K562 (cell line): ENCODE data around the gene ELOB. TPM values are rescaled to one million over a fixed set of nuclear protein-coding genes. Genes with fewer than 3 reads are reported as not detected.

ENCODE experiments used
- BHLHE40 ChIP-seq: IDR thresholded peaks from 2 replicates; pipeline ENCODE4 v1.6.1; 2011; ENCODE audit warnings: low read length, improper control_type of control experiment
- EP400 ChIP-seq: fragments of 450-650 bp; IDR thresholded peaks from 2 replicates; pipeline ENCODE4 v1.6.1; 2017; ENCODE audit warnings: antibody characterized with exemption, mild to moderate bottlenecking, moderate library complexity
- ETV1 ChIP-seq: fragments of 450-650 bp; conservative IDR thresholded peaks from 2 replicates; pipeline ENCODE4 v1.6.1; 2016; ENCODE audit warnings: missing genetic modification characterization, control low read depth, low read depth, missing compliant biosample characterization
- NCOR1 ChIP-seq: fragments of 450-650 bp; IDR thresholded peaks from 2 replicates; pipeline ENCODE4 v1.6.1; 2016; ENCODE audit warnings: mild to moderate bottlenecking, moderate library complexity
- RFX7 ChIP-seq: fragments of 250-450 bp; sonication (Bioruptor Pico); IDR thresholded peaks from 2 replicates; pipeline ENCODE4 v1.5.1; 2021; ENCODE audit warnings: mild to moderate bottlenecking
- TARDBP ChIP-seq: fragments of 450-650 bp; IDR thresholded peaks from 2 replicates; pipeline ENCODE4 v1.6.1; 2016
- ZNF766 ChIP-seq: fragments of 200-800 bp; sonication (Bioruptor generic); conservative IDR thresholded peaks from 2 replicates; pipeline ENCODE4 v1.6.1; 2016; ENCODE audit warnings: missing genetic modification characterization, missing compliant biosample characterization
- ZNF79 ChIP-seq: fragments of 250-450 bp; sonication (Bioruptor Pico); IDR thresholded peaks from 2 replicates; pipeline ENCODE4 v1.4.0; 2020; ENCODE audit warnings: low read depth, mild to moderate bottlenecking, moderate library complexity
- polyA plus RNA-seq, 8 experiments: library from polyadenylated mRNA; depleted of rRNA in 4 of 8; stranded (reverse) in 5 of 8; unstranded in 3 of 8; fragments of >200 nt; fragmentation: Nextera tagmentation in 2 of 8; fragmentation: Illumina TruSeq in 1 of 8; extraction: Ambion mirVana in 2 of 8; extraction: Trizol in 1 of 8; gene quantifications; 2 replicates each; pipeline versions ENCODE4 v1.2.1 to v1.2.3, GENCODE V29; 2011 to 2014; ENCODE audit warnings: inconsistent platforms in 1 of 8, missing spikeins in 1 of 8
- total RNA-seq, 7 experiments: library from RNA; depleted of rRNA in 6 of 7; stranded (reverse); fragments of >200 nt in 6 of 7; fragmentation: Illumina TruSeq in 2 of 7; extraction: Trizol in 2 of 7; gene quantifications; 2 replicates each; pipeline versions ENCODE4 v1.2.1 to v1.2.3, GENCODE V29; 2011 to 2021; ENCODE audit warnings: low replicate concordance in 1 of 7
- TF ChIP-seq, protein P1 (sequence below): fragments of 150-350 bp; IDR thresholded peaks from 2 replicates; pipeline ENCODE4 v1.6.1; 2014; ENCODE audit warnings: low read depth, mild to moderate bottlenecking, low read length, borderline replicate concordance
- TF ChIP-seq, protein P2 (sequence below): sonication (generic); formaldehyde crosslinking; IDR thresholded peaks from 2 replicates; pipeline ENCODE4 v1.9.0; 2022; ENCODE audit warnings: mild to moderate bottlenecking, missing genetic modification reagents
- TF ChIP-seq, protein P3 (sequence below): fragments of 150-350 bp; conservative IDR thresholded peaks from 2 replicates; pipeline ENCODE4 v1.6.1; 2014; ENCODE audit warnings: low read length
- TF ChIP-seq, protein P4 (sequence below), 2 experiments: fragments of 450-650 bp in 1 of 2; IDR thresholded peaks; 2 replicates each; pipeline ENCODE4 v1.6.1; 2011 to 2017; ENCODE audit warnings: low read depth in 2 of 2, antibody characterized with exemption in 1 of 2, borderline replicate concordance in 1 of 2, low read length in 1 of 2, mild to moderate bottlenecking in 1 of 2, mixed read lengths in 1 of 2; ENCODE audit not compliant: control insufficient read depth in 1 of 2
- TF ChIP-seq, protein P5 (sequence below): fragments of 250-450 bp; sonication (Bioruptor Pico); IDR thresholded peaks from 2 replicates; pipeline ENCODE4 v1.4.0; 2020; ENCODE audit warnings: borderline replicate concordance

The ELOB gene
- total and polyA plus RNA-seq, 9 of the 15 experiments (the other 6 are each of a cell fraction or from before 2014, with no cell fraction given): 63.2 to 791 (median 237) TPM

DNA sequence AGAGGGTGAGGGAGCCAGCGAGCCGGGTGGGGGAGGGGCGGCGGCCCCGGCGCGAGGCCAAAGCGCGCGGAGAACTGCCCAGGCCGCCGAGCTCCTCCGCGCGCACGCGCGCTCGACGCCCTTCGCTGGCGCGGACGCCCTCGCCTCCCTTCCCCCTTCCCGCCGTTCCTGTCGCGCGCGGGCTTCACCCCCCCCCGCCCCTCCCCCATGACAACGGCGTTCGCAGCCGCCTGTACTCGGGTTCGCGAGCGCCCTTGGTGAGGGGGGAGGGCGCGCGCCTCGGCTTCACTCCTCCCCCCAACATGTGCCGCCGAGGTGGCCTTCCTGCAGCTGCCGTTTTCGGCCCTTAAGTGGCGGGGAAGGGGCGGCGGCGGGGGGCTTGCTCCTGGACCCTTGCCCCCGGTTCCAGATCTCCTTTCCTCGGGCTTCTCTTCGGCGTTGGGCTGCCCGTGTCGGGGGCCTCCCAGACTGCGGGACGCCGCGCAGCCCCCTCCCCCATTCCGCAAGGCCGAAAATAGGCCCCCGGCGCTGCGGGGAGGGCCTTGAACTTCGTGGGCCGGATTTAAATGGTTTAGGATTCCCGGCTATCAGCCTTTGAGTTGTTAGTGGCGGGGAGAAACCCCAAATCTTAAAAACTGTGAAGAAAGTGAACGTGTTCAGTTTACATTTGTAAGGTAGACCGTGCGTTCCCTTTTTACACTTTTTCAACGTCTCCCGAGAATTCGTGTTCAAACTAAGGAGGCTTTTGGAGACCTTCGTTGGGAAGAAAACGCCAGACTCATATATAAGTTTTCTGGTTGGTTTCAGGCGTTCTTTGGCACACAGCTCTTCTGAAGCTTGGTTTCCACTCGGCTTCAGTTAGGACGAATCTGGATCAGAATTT lies 24.0 kb downstream of the ELOB start (continued):
- TF ChIP-seq, protein P1, sequence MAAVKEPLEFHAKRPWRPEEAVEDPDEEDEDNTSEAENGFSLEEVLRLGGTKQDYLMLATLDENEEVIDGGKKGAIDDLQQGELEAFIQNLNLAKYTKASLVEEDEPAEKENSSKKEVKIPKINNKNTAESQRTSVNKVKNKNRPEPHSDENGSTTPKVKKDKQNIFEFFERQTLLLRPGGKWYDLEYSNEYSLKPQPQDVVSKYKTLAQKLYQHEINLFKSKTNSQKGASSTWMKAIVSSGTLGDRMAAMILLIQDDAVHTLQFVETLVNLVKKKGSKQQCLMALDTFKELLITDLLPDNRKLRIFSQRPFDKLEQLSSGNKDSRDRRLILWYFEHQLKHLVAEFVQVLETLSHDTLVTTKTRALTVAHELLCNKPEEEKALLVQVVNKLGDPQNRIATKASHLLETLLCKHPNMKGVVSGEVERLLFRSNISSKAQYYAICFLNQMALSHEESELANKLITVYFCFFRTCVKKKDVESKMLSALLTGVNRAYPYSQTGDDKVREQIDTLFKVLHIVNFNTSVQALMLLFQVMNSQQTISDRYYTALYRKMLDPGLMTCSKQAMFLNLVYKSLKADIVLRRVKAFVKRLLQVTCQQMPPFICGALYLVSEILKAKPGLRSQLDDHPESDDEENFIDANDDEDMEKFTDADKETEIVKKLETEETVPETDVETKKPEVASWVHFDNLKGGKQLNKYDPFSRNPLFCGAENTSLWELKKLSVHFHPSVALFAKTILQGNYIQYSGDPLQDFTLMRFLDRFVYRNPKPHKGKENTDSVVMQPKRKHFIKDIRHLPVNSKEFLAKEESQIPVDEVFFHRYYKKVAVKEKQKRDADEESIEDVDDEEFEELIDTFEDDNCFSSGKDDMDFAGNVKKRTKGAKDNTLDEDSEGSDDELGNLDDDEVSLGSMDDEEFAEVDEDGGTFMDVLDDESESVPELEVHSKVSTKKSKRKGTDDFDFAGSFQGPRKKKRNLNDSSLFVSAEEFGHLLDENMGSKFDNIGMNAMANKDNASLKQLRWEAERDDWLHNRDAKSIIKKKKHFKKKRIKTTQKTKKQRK: no peak
- TF ChIP-seq, protein P2, sequence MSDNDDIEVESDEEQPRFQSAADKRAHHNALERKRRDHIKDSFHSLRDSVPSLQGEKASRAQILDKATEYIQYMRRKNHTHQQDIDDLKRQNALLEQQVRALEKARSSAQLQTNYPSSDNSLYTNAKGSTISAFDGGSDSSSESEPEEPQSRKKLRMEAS (CRISPR knock-in tag): peak; percentile 83
- peak; percentile 47; the same call in 1 of the 2 replicates for TF ChIP-seq BHLHE40
- TF ChIP-seq, protein P3, sequence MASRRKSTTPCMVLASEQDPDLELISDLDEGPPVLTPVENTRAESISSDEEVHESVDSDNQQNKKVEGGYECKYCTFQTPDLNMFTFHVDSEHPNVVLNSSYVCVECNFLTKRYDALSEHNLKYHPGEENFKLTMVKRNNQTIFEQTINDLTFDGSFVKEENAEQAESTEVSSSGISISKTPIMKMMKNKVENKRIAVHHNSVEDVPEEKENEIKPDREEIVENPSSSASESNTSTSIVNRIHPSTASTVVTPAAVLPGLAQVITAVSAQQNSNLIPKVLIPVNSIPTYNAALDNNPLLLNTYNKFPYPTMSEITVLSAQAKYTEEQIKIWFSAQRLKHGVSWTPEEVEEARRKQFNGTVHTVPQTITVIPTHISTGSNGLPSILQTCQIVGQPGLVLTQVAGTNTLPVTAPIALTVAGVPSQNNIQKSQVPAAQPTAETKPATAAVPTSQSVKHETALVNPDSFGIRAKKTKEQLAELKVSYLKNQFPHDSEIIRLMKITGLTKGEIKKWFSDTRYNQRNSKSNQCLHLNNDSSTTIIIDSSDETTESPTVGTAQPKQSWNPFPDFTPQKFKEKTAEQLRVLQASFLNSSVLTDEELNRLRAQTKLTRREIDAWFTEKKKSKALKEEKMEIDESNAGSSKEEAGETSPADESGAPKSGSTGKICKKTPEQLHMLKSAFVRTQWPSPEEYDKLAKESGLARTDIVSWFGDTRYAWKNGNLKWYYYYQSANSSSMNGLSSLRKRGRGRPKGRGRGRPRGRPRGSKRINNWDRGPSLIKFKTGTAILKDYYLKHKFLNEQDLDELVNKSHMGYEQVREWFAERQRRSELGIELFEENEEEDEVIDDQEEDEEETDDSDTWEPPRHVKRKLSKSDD: no peak
- TF ChIP-seq TARDBP: no peak
- no peak for TF ChIP-seq ETV1 (tag)
- TF ChIP-seq, protein P4, sequence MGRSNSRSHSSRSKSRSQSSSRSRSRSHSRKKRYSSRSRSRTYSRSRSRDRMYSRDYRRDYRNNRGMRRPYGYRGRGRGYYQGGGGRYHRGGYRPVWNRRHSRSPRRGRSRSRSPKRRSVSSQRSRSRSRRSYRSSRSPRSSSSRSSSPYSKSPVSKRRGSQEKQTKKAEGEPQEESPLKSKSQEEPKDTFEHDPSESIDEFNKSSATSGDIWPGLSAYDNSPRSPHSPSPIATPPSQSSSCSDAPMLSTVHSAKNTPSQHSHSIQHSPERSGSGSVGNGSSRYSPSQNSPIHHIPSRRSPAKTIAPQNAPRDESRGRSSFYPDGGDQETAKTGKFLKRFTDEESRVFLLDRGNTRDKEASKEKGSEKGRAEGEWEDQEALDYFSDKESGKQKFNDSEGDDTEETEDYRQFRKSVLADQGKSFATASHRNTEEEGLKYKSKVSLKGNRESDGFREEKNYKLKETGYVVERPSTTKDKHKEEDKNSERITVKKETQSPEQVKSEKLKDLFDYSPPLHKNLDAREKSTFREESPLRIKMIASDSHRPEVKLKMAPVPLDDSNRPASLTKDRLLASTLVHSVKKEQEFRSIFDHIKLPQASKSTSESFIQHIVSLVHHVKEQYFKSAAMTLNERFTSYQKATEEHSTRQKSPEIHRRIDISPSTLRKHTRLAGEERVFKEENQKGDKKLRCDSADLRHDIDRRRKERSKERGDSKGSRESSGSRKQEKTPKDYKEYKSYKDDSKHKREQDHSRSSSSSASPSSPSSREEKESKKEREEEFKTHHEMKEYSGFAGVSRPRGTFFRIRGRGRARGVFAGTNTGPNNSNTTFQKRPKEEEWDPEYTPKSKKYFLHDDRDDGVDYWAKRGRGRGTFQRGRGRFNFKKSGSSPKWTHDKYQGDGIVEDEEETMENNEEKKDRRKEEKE (IDR thresholded peaks at IDR 0.05; ENCODE audit: borderline replicate concordance in 1 of 2, control insufficient read depth in 1 of 2, low read depth in 2 of 2, low read length in 1 of 2): 0 out of 4 replicates have a peak, but pooled peaks of 1 of the 2 experiments have one; percentile 69
- no peak for TF ChIP-seq ZNF79 (CRISPR knock-in tag)
- TF ChIP-seq ZNF766: peak; percentile 49; the same call in 1 of the 2 replicates
- TF ChIP-seq EP400: peak; percentile 87
- no peak for TF ChIP-seq RFX7 (CRISPR knock-in tag)
- TF ChIP-seq NCOR1: peak; percentile 58
- TF ChIP-seq, protein P5, sequence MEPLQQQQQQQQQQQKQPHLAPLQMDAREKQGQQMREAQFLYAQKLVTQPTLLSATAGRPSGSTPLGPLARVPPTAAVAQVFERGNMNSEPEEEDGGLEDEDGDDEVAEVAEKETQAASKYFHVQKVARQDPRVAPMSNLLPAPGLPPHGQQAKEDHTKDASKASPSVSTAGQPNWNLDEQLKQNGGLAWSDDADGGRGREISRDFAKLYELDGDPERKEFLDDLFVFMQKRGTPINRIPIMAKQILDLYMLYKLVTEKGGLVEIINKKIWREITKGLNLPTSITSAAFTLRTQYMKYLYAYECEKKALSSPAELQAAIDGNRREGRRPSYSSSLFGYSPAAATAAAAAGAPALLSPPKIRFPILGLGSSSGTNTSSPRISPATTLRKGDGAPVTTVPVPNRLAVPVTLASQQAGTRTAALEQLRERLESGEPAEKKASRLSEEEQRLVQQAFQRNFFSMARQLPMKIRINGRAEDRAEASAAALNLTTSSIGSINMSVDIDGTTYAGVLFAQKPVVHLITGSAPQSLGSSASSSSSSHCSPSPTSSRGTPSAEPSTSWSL (CRISPR knock-in tag): no peak
